Upper lobe of left lung (tissue), 6 donors: ENCODE data around the gene TRIM42. TPM values are rescaled to one million over a fixed set of nuclear protein-coding genes. Genes with fewer than 3 reads are reported as not detected.

ENCODE experiments used
- ATAC-seq, 2 donors: fragments of 200-7000 bp; cut with Tn5 transposase; one replicate each; pipeline ENCODE4 v1.9.1; 2022; ENCODE audit warnings: mild to moderate bottlenecking in 2 of 2, moderate library complexity in 2 of 2; ENCODE audit not compliant: low FRiP score in 2 of 2
- DNase-seq, 2 donors: peaks; one replicate each; pipeline ENCODE4 v3.0.0-alpha.2; 2019 to 2020
- H3K27ac ChIP-seq, 4 donors: fragments of 200-600 bp; sonication (generic); one replicate each; pipeline ENCODE4 v1.5.1; 2016 to 2019
- H3K27me3 ChIP-seq, 4 donors: fragments of 200-600 bp; sonication (generic); one replicate each; pipeline ENCODE4 v1.5.1; 2017 to 2019
- H3K36me3 ChIP-seq, 4 donors: fragments of 200-600 bp; sonication (generic); one replicate each; pipeline ENCODE4 v1.5.1; 2016 to 2019
- H3K4me1 ChIP-seq, 4 donors: fragments of 200-600 bp; sonication (generic); one replicate each; pipeline ENCODE4 v1.5.1; 2018 to 2019
- H3K4me3 ChIP-seq, 4 donors: fragments of 200-600 bp; sonication (generic); one replicate each; pipeline ENCODE4 v1.5.1; 2017 to 2019; ENCODE audit warnings: mild to moderate bottlenecking in 2 of 4, moderate library complexity in 1 of 4
- H3K9me3 ChIP-seq, 4 donors: fragments of 200-600 bp; sonication (generic); one replicate each; pipeline ENCODE4 v1.5.1; 2018 to 2019
- CTCF ChIP-seq, 6 experiments: fragments of 450-650 bp in 4 of 6; fragments of 200-600 bp in 2 of 6; sonication (generic) in 2 of 6; IDR thresholded peaks; one replicate each; pipeline ENCODE4 v1.5.1; 2016 to 2019; ENCODE audit warnings: antibody characterized with exemption in 6 of 6
- EP300 ChIP-seq, 4 donors: sonication (generic); formaldehyde crosslinking; IDR thresholded peaks; one replicate each; pipeline ENCODE4 v1.5.1; 2017; ENCODE audit warnings: antibody characterized with exemption in 4 of 4, control low read depth in 2 of 4
- POLR2A ChIP-seq, 4 donors: fragments of 450-650 bp; IDR thresholded peaks; one replicate each; pipeline ENCODE4 v1.5.1; 2016 to 2017; ENCODE audit warnings: antibody characterized with exemption in 4 of 4, mild to moderate bottlenecking in 2 of 4
- POLR2AphosphoS5 ChIP-seq, 2 donors: sonication (generic); formaldehyde crosslinking; IDR thresholded peaks; one replicate each; pipeline ENCODE4 v1.5.1; 2017; ENCODE audit warnings: antibody characterized with exemption in 2 of 2
- WGBS, 2 donors: methylation state at CpG; one replicate each; pipeline ENCODE4 v1.1.5; 2017 to 2018; 5-methylcytosine and 5-hydroxymethylcytosine counted together
- total RNA-seq, 6 donors: library from RNA; depleted of rRNA in 4 of 6; stranded (reverse); fragments of >200 nt in 4 of 6; gene quantifications; one replicate each; pipeline versions ENCODE4 v1.1.0 to v1.2.1, GENCODE V29; 2016 to 2021
- donor health status: DM: no; HTN: no; CAD: no; lungs with moderate emphysema.
- donor health status: DM: no; HTN: yes; CAD: no; lungs with severe emphysema.

TRIM42 gene
- total RNA-seq, 6 donors from 2014 or later: not detected

DNA sequence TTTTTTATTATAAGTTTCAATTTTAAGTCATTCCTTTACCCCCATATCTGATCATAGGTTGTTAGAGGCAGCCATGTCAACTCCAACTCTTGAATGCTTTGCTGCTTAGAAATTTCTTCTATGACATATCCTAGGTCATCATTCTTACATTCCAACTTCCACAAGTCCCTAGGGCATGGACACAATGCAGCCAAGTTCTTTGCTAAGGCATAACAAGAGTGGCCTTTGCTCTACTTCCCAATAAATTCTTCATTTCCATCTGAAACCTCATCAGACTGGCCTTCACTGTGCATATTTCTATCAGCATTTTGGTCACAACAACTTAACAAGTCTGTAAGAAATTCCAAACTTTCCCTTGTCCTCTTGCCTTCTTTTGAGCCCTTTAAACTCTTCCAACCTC, 28.5 kb downstream of the TRIM42 start:
- H3K27ac ChIP-seq: no peak overlapping the region
- ATAC-seq (no peak), DNase-seq (no peak)
- H3K4me3 ChIP-seq: no peak overlapping the region
- TF ChIP-seq POLR2AphosphoS5 (IDR thresholded peaks at IDR 0.05) (no peak), EP300 (IDR thresholded peaks at IDR 0.05) (no peak), POLR2A (IDR thresholded peaks at IDR 0.05) (no peak)
- H3K36me3 ChIP-seq: no peaks in the 10 kb centered on the region
- H3K4me1 ChIP-seq: no peaks in the 10 kb centered on the region
- H3K9me3 ChIP-seq: no peaks in the 10 kb centered on the region
- no peaks in the 10 kb centered on the region for H3K27me3 ChIP-seq

DNA sequence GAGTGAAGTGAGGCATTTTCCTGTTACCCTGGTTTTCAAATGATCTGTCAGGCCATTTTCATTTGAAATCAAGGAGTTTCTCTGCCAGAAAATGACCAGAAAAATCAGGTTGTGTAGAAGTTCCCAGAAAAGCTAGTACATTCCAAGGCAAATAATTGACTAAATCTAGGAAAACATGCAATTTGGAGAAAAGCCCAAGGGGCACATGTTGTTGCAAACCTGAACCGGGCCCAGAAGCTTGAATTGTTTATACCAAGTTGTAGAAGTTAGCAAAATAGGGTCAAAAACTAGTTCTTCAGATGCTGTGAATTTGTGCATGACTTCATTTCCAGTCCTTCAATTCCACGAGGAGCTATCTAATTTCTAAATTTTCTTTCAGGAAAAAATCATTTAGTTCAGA, 31.0 kb downstream of the TRIM42 start:
- Histone ChIP-seq H3K4me3 (no peak overlapping the region), H3K36me3 (no peaks in the 10 kb centered on the region), H3K27me3 (no peaks in the 10 kb centered on the region), H3K9me3 (no peaks in the 10 kb centered on the region), H3K27ac (no peak overlapping the region), H3K4me1 (no peaks in the 10 kb centered on the region)
- ATAC-seq (no peak), DNase-seq (no peak)
- 58 to 61% methylated on average over 2 of the region's 2 CpGs for WGBS, 2 donors
- no peak for TF ChIP-seq POLR2A (IDR thresholded peaks at IDR 0.05)
- no peak for TF ChIP-seq EP300 (IDR thresholded peaks at IDR 0.05)
- TF ChIP-seq POLR2AphosphoS5 (IDR thresholded peaks at IDR 0.05): no peak
- TF ChIP-seq CTCF (IDR thresholded peaks at IDR 0.05): no peak

GRCh38 chr3:140709751-140710150, 31.9 kb downstream of the TRIM42 start:
- Histone ChIP-seq H3K27ac (no peak overlapping the region), H3K36me3 (no peaks in the 10 kb centered on the region)
- no peak for DNase-seq

DNA sequence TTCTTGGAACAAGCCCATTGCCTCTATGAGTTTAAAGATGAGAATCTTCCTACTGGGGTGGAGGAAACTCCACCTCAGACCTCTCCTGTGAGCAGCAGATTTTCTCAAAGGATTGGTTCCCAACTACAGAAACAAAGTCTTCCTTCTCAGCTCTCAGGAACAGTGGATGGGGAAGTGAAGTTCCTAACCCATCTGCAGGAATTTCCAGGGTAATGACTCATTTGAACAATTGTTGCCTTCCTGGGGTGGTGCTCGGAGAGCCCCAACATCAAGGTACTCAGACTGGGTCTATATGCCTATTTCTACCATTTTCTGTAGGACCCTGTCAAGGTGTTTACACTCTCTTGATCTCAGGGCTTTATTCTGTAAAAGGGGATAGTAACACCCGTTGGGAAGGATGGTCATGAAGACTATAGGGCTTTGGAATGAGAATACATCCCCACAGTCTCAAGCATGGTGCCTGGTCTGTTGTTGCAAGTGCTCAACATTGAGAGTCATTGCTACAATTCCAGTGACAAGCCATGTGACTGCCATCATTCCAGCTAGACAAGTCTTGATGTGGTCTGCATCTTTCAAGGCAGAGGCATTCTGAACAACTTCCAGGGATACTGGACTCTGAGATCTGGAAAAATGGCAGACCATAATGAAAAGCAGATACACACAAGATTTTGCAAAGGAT, 33.0 kb downstream of the TRIM42 start:
- DNase-seq (no peak), ATAC-seq (no peak)
- Histone ChIP-seq H3K27ac (no peak overlapping the region), H3K4me3 (no peak overlapping the region), H3K9me3 (no peaks in the 10 kb centered on the region), H3K4me1 (no peaks in the 10 kb centered on the region), H3K27me3 (no peaks in the 10 kb centered on the region), H3K36me3 (no peaks in the 10 kb centered on the region)
- no peak for TF ChIP-seq POLR2A (IDR thresholded peaks at IDR 0.05)
- no peak for TF ChIP-seq POLR2AphosphoS5 (IDR thresholded peaks at IDR 0.05)
- TF ChIP-seq CTCF (IDR thresholded peaks at IDR 0.05): no peak
- TF ChIP-seq EP300 (IDR thresholded peaks at IDR 0.05): no peak
- 72 to 84% methylated on average over 2 of the region's 2 CpGs for WGBS, 2 donors

More at GRCh38 chr3:140709751-140710150, 31.9 kb downstream of the TRIM42 start:
- Histone ChIP-seq H3K9me3 (no peaks in the 10 kb centered on the region), H3K27me3 (no peaks in the 10 kb centered on the region), H3K4me3 (no peak overlapping the region), H3K4me1 (no peaks in the 10 kb centered on the region)
- no peak for ATAC-seq
- TF ChIP-seq CTCF (IDR thresholded peaks at IDR 0.05) (no peak), POLR2AphosphoS5 (IDR thresholded peaks at IDR 0.05) (no peak), EP300 (IDR thresholded peaks at IDR 0.05) (no peak), POLR2A (IDR thresholded peaks at IDR 0.05) (no peak)

DNA sequence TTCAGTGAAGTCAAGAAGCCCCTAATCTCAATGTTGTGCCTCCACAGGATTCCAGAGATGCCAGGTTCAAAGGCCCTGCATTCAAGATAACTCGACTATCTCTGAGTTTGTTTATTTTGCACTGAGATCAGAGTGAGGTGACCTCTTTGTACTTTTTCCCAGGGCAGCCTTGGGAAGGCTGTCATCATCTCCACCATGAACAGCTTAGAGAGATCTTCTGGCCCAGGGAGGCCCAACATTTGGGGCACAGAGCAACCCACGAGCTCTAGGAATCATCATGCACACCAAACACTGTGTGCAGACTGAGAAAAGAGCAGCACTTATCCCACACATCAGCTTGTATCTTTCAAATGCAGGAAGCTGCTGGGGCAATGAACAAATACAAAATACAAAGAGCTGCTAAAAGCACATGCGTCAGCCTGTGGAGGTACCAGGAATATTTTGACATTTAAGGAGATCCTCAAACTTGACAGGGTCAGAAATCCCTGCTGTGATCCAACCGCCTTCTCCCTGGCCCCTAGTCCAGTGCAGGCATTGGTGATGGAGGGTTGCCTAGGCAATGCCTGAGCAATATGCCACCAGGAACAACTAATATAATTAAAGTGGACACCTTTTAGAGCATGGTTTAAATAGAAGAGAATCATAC, 33.6 kb downstream of the TRIM42 start:
- ATAC-seq (no peak), DNase-seq (no peak)
- TF ChIP-seq EP300 (IDR thresholded peaks at IDR 0.05) (no peak), POLR2A (IDR thresholded peaks at IDR 0.05) (no peak), POLR2AphosphoS5 (IDR thresholded peaks at IDR 0.05) (no peak), CTCF (IDR thresholded peaks at IDR 0.05) (no peak)
- H3K27ac ChIP-seq: no peak overlapping the region
- no peaks in the 10 kb centered on the region for H3K4me1 ChIP-seq
- H3K9me3 ChIP-seq: no peaks in the 10 kb centered on the region
- no peak overlapping the region for H3K4me3 ChIP-seq
- no peaks in the 10 kb centered on the region for H3K27me3 ChIP-seq
- no peaks in the 10 kb centered on the region for H3K36me3 ChIP-seq
- 46 to 50% methylated on average over 4 of the region's 4 CpGs for WGBS, 2 donors
